Kidney glomerular epithelial cell (primary cell): ENCODE measurements around the gene MED9.
"Not testable (repeated sequence)": the region's sequence is repeated elsewhere in the genome, so short reads cannot be mapped to it uniquely, and the experiment has no call there.

Source experiments
- DNase-seq: peaks from one replicate; lab custom pipeline; 2025; lab: John Stamatoyannopoulos, UW

Gene MED9

GRCh38 chr17:17476865-17477467 lies at the start of gene MED9:
Gene MED9, plus strand, starts transcription at chr17:17477000. Its CDS starts 42 bp downstream, at chr17:17477042.
- DNase-seq: peak; percentile 61

GRCh38 chr17:17429222-17429621 lies 47.6 kb upstream of the MED9 start:
- no peak for DNase-seq

- DNase-seq: not testable (repeated sequence)
These were observed 45.9 kb upstream of the MED9 start for GRCh38 chr17:17430924-17431323.

- DNase-seq: no peak
These were observed 45.2 kb upstream of the MED9 start for GRCh38 chr17:17431605-17432004.

- no peak for DNase-seq
These were observed 43.6 kb upstream of the MED9 start for GRCh38 chr17:17433000-17433703.

- DNase-seq: no peak
These were observed 42.3 kb upstream of the MED9 start for GRCh38 chr17:17434477-17434876.

- peak; percentile 71 for DNase-seq
These were observed 41.5 kb upstream of the MED9 start for GRCh38 chr17:17435323-17435722.

- no peak for DNase-seq
These were observed 39.3 kb upstream of the MED9 start for GRCh38 chr17:17437461-17437860.

GRCh38 chr17:17437893-17438292 lies 38.9 kb upstream of the MED9 start:
- no peak for DNase-seq

- peak; percentile 24 for DNase-seq
These were observed 36.6 kb upstream of the MED9 start for GRCh38 chr17:17440010-17440843.

GRCh38 chr17:17440938-17441675 lies 35.7 kb upstream of the MED9 start:
- DNase-seq: no peak

GRCh38 chr17:17443173-17443572 lies 33.6 kb upstream of the MED9 start:
- DNase-seq: no peak

- no peak for DNase-seq
These were observed 31.4 kb upstream of the MED9 start for GRCh38 chr17:17445296-17445924.

GRCh38 chr17:17445925-17446665 lies 30.7 kb upstream of the MED9 start:
- peak; percentile 96 for DNase-seq

- no peak for DNase-seq
These were observed 30.1 kb upstream of the MED9 start for GRCh38 chr17:17446666-17447155.

GRCh38 chr17:17447264-17447663 lies 29.5 kb upstream of the MED9 start:
- no peak for DNase-seq

- DNase-seq: peak; percentile 76
These were observed 28.7 kb upstream of the MED9 start for GRCh38 chr17:17448076-17448475.

GRCh38 chr17:17448723-17449122 lies 28.1 kb upstream of the MED9 start:
- DNase-seq: no peak

GRCh38 chr17:17453088-17453487 lies 23.7 kb upstream of the MED9 start:
- DNase-seq: no peak

GRCh38 chr17:17454276-17454675 lies 22.5 kb upstream of the MED9 start:
- DNase-seq: no peak

- DNase-seq: not testable (repeated sequence)
These were observed 22.1 kb upstream of the MED9 start for GRCh38 chr17:17454700-17455099.
